NCI-H2029 treated with DMSO at 0.1 percent for 48 hours (cell line): ENCODE data around the gene ATP6V1G3.
"Not testable (repeated sequence)": the region's sequence is repeated elsewhere in the genome, so short reads cannot be mapped to it uniquely, and the experiment has no call there.

Experiments
- DNase-seq: peaks from one replicate; lab custom pipeline; 2025; lab: John Stamatoyannopoulos, UW

Gene ATP6V1G3

GRCh38 chr1:198496216-198497143, 44.0 kb downstream of the ATP6V1G3 start:
- DNase-seq = no peak

GRCh38 chr1:198495631-198496030, 44.8 kb downstream of the ATP6V1G3 start:
- DNase-seq = no peak

GRCh38 chr1:198494658-198495103, 45.8 kb downstream of the ATP6V1G3 start:
- DNase-seq = no peak

DNA sequence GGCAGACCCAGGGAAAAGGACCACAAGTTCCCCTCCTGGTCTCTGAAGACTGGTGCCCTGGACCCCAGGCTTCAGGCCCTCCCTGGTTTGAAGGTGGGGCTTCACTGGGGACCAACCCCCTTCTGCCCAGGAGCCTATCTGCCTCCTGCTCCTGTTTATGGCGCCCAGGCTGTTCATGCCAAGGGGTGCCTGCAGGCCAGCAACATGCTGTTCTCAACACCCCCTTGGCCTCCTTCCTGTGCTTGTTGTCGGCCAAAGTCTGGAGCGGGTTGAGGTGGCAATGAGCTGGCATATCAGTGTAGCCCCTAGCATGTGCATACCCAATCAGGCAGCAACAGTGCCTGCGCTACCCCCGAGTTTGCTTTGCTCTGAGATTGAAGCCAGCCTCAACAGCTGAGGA, 46.3 kb downstream of the ATP6V1G3 start:
- no peak for DNase-seq

GRCh38 chr1:198493329-198493728, 47.2 kb downstream of the ATP6V1G3 start:
- DNase-seq = no peak

GRCh38 chr1:198492872-198493271, 47.6 kb downstream of the ATP6V1G3 start:
- no peak for DNase-seq

DNA sequence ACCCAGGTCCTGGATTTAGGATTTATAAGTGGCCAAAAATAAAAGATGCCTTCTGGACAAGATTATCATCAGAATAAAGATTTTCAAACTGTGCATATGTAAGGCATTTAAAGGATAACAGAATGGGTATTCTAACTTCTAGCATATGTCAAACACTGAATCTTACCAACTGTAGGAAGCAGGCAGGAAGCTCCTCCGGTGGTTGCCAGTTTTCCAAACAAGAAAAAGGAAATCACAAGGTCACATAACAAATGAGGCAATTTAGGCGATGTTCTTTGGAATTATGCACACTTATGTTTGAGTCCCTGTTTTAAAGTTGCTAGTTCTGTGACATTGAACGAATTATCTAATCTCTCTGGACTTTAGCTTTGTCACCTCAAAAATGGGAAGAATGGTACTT, 48.9 kb downstream of the ATP6V1G3 start:
- no peak for DNase-seq

GRCh38 chr1:198491028-198491427, 49.5 kb downstream of the ATP6V1G3 start:
- DNase-seq = no peak

DNA sequence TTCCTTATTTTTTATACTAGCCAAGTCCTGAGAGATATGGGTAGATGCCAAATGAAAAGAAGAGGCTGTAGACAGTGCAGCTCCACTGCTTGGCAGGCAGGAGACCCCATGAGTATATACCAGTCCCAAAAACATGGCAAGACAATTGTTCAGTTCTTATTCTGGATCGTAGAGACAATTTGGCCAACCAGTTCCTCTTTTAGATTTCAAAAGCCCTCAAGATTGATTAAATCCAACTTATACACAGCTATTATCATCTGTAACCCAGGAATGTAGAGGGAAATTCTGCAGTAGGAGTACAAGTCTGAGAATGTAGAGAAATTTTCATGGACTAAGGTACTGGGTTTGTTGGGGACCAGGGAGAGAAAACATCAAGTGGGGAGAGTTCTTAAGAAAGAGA, 50.3 kb downstream of the ATP6V1G3 start:
- no peak for DNase-seq

- DNase-seq = no peak
These were observed 53.6 kb downstream of the ATP6V1G3 start for GRCh38 chr1:198486903-198487302.

- DNase-seq = no peak
These were observed 56.8 kb downstream of the ATP6V1G3 start for GRCh38 chr1:198483645-198484044.

- DNase-seq = no peak
These were observed 57.5 kb downstream of the ATP6V1G3 start for GRCh38 chr1:198483006-198483405.

DNA sequence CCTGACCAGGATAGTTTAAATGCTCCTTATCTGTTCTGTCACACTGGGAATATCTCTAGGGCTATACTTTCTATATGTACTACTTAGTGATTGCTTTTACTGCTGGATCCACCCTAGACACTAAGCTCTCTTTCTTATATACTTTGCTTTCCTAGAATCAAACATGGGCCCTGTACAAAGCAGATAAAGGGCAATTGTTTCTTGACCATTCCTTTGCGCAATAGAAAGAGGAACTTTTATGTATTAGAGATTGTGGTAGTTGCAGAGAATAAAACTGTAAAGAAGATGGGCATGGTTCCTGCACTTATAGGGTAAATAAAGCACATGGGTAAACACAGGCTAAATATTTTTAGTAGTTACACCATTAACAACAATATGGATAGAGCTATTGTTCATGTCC, 58.8 kb downstream of the ATP6V1G3 start:
- no peak for DNase-seq

- DNase-seq = no peak
These were observed 59.6 kb downstream of the ATP6V1G3 start for GRCh38 chr1:198480876-198481275.

DNA sequence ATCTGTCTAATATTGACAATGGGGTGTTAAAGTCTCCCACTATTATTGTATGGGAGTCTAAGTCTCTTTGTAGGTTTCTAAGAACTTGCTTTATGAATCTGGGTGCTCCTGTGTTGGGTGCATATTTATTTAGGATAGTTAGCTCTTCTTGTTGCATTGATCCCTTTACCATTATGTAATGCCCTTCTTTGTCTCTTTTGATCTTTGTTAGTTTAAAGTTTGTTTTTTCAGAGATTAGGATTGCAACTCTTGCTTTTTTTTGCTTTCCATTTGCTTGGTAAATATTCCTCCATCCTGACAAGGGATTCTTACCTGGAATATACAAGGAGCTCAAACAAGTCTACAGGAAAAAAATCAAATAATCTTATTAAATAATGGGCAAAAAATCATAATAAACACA, 63.1 kb downstream of the ATP6V1G3 start:
- not testable (repeated sequence) for DNase-seq
